LNCaP clone FGC (cell line): ENCODE measurements around the gene GNAZ.

Source experiments
- DNase-seq: peaks from one replicate; pipeline ENCODE4 v3.0.0-alpha.2; 2011; ENCODE audit warnings: low read depth
- H3K4me3 ChIP-seq: 2 replicates; pipeline ENCODE4 v1.5.1; 2011; ENCODE audit warnings: mild to moderate bottlenecking, low read depth, low read length, control low read depth
- CTCF ChIP-seq: IDR thresholded peaks from 2 replicates; pipeline ENCODE4 v1.5.1; 2012; ENCODE audit warnings: mild to moderate bottlenecking; ENCODE audit not compliant: control insufficient read depth, insufficient read depth; ENCODE audit errors: extremely low read depth

The GNAZ gene

GRCh38 chr22:23066200-23067022 is 3.9 kb upstream of the GNAZ start:
- H3K4me3 ChIP-seq: no peak overlapping the region
- no peak for TF ChIP-seq CTCF
- no peak for DNase-seq

- H3K4me3 ChIP-seq: no peak overlapping the region
- no peak for DNase-seq
- no peak for TF ChIP-seq CTCF
Observed at GRCh38 chr22:23067023-23067650, 3.2 kb upstream of the GNAZ start.

GRCh38 chr22:23067691-23068090 is 2.6 kb upstream of the GNAZ start:
- no peak for DNase-seq
- TF ChIP-seq CTCF: no peak
- no peak overlapping the region for H3K4me3 ChIP-seq

GRCh38 chr22:23068096-23068831 is 2.1 kb upstream of the GNAZ start:
- DNase-seq: no peak
- TF ChIP-seq CTCF: no peak
- H3K4me3 ChIP-seq: no peak overlapping the region

- TF ChIP-seq CTCF: no peak
- no peak for DNase-seq
- no peak overlapping the region for H3K4me3 ChIP-seq
Observed at GRCh38 chr22:23068832-23069385, 1.4 kb upstream of the GNAZ start.

DNA sequence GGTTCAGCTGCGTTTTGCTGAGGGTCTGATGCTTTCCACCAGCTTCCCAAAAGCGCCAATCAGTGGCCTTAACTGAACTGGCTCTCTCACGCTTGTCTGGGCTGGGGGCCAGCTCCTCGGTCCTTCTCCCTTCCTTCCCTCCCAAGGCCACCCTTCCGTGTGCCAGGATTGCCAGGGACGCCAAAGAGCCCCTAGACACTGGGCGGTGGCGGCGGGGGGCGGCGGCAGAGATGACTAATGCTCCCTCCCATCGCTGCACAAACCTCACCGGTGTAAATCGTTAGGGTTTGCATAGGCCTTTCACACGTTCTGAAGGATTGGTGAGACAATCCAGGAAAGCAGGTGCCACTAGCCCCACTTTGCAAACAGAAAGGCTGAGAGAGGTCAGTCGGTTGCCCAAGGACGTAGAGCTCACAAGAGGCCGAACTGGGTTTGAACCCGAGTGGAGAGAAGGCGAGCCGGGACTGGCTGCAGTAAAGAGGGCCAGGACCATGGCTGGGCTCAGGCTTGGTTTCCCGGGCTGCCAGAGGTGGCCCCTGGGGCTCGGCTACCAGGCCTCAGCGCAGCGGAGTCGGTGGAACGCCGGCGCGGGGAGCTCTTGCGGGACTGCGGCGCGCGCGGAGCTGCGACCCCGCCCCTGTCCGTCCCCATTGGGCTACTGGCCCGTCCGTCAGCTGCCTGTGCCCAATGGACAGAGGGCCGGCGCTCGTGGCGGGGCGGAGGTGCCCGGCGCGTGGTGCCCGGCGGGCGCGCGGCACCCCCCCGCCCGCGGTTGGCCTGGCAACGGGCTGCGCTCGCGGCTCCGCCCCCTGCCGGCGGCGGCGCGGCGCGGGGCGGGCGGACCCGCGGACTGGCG is 589 bp upstream of the GNAZ start:
- peak; percentile 51 for DNase-seq
- H3K4me3 ChIP-seq: peak overlapping the region; percentile 64
- TF ChIP-seq CTCF: no peak
